HCT116 (cell line): ENCODE data around the gene RADIL. TPM values are rescaled to one million over a fixed set of nuclear protein-coding genes. Genes with fewer than 3 reads are reported as not detected.

Source experiments
- ATAC-seq: fragments of 200-7000 bp; cut with Tn5 transposase; 2 replicates; pipeline ENCODE4 v1.9.1; 2020; ENCODE audit warnings: mild to moderate bottlenecking, moderate library complexity
- BruUV-seq: library from RNA; stranded (reverse); fragments of 400-500 nt; replicated peaks from 2 replicates; lab custom pipeline; 2021; lab: Mats Ljungman, UMichigan
- CTCF ChIA-PET: fragments of 300-600 bp; sonication (Branson Sonifier 250); formaldehyde crosslinking; loops from one replicate; lab custom pipeline; 2021; ENCODE audit warnings: antibody characterized with exemption; lab: Charles Lee
- POLR2A ChIA-PET: fragments of 300-600, 350-600 bp; sonication (Branson Sonifier 250); formaldehyde crosslinking; loops from one replicate; lab custom pipeline; 2021; ENCODE audit warnings: antibody characterized with exemption; lab: Charles Lee
- RAD21 ChIA-PET, 2 experiments: fragments of 300-600 bp; sonication (Branson Sonifier 250); formaldehyde crosslinking; loops; one replicate each; lab custom pipeline; 2023; ENCODE audit warnings: low total read pairs in 2 of 2; ENCODE audit not compliant: uncharacterized antibody in 2 of 2, unreplicated experiment in 2 of 2, low non-redundant PET in 1 of 2; lab: Charles Lee
- DNase-seq: peaks from one replicate; pipeline ENCODE4 v3.0.0-alpha.2; 2010; ENCODE audit warnings: low read depth, low spot score
- H2AFZ ChIP-seq: fragments of 200-600 bp; shearing (Covaris generic), sonication (generic); 2 replicates; pipeline ENCODE4 v1.6.1; 2017; ENCODE audit warnings: low read depth, mixed run types, mixed read lengths, antibody characterized with exemption, low read length; ENCODE audit not compliant: poor library complexity, severe bottlenecking
- H3K27ac ChIP-seq: 2 replicates; pipeline ENCODE4 v1.5.1; 2012; ENCODE audit warnings: low read depth, low read length
- H3K27me3 ChIP-seq: fragments of 200-600 bp; sonication (generic); 2 replicates; pipeline ENCODE4 v1.6.1; 2016; ENCODE audit warnings: mixed run types, low read length, mixed read lengths; ENCODE audit not compliant: insufficient read depth
- H3K36me3 ChIP-seq, 2 experiments: fragments of 200-500 bp in 1 of 2; fragments of 200-600 bp in 1 of 2; sonication (Bioruptor generic) in 1 of 2; sonication (generic) in 1 of 2; 2 replicates each; pipeline versions ENCODE4 v1.5.1 to v1.6.1; 2014 to 2016; ENCODE audit warnings: low read length in 2 of 2, inconsistent platforms in 1 of 2, mixed read lengths in 1 of 2, mixed run types in 1 of 2; ENCODE audit not compliant: insufficient read depth in 2 of 2, control insufficient read depth in 1 of 2
- H3K4me1 ChIP-seq, 2 experiments: fragments of 200-600 bp in 1 of 2; sonication (generic) in 1 of 2; 2 replicates each; pipeline versions ENCODE4 v1.5.1 to v1.6.1; 2012 to 2017; ENCODE audit warnings: low read length in 2 of 2, inconsistent platforms in 1 of 2, mild to moderate bottlenecking in 1 of 2, mixed read lengths in 1 of 2, mixed run types in 1 of 2, moderate library complexity in 1 of 2; ENCODE audit not compliant: insufficient read depth in 2 of 2, control insufficient read depth in 1 of 2
- H3K4me2 ChIP-seq: fragments of 200-600 bp; sonication (generic); 2 replicates; pipeline ENCODE4 v1.6.1; 2017; ENCODE audit warnings: mixed run types, low read length, mixed read lengths
- H3K4me3 ChIP-seq, 2 experiments: fragments of 200-600 bp in 1 of 2; sonication (generic) in 1 of 2; replicated peaks in 1 of 2; 2 replicates each; pipeline ENCODE4 v1.5.1; 2011 to 2016; ENCODE audit warnings: low read length in 2 of 2, control low read depth in 1 of 2, low read depth in 1 of 2, mild to moderate bottlenecking in 1 of 2, mixed read lengths in 1 of 2, mixed run types in 1 of 2
- H3K79me2 ChIP-seq: fragments of 200-600 bp; sonication (generic); 2 replicates; pipeline ENCODE4 v1.6.1; 2017; ENCODE audit warnings: mild to moderate bottlenecking, mixed run types, low read length, moderate library complexity, mixed read lengths; ENCODE audit not compliant: insufficient read depth
- H3K9ac ChIP-seq: fragments of 200-600 bp; sonication (generic); 2 replicates; pipeline ENCODE4 v1.6.1; 2016; ENCODE audit warnings: low read length, mixed read lengths
- H3K9me2 ChIP-seq: fragments of 200-600 bp; sonication (generic), shearing (Covaris generic); 2 replicates; pipeline ENCODE4 v1.6.1; 2017; ENCODE audit warnings: mixed run types, mild to moderate bottlenecking, moderate library complexity; ENCODE audit not compliant: insufficient read depth
- H3K9me3 ChIP-seq, 2 experiments: fragments of 200-500 bp in 1 of 2; fragments of 200-600 bp in 1 of 2; sonication (Bioruptor generic) in 1 of 2; sonication (generic) in 1 of 2; 2 replicates each; pipeline ENCODE4 v1.6.1; 2014 to 2017; ENCODE audit warnings: low read length in 2 of 2, mixed read lengths in 2 of 2, inconsistent platforms in 1 of 2, low read depth in 1 of 2, mild to moderate bottlenecking in 1 of 2, mixed run types in 1 of 2, moderate library complexity in 1 of 2; ENCODE audit not compliant: control insufficient read depth in 1 of 2, insufficient read depth in 1 of 2
- H4K20me1 ChIP-seq: fragments of 200-600 bp; sonication (generic), shearing (Covaris generic); 2 replicates; pipeline ENCODE4 v1.6.1; 2017; ENCODE audit warnings: mixed run types, mild to moderate bottlenecking, moderate library complexity; ENCODE audit not compliant: insufficient read depth
- ATF3 ChIP-seq: IDR thresholded peaks from 2 replicates; pipeline ENCODE4 v1.6.1; 2012
- CBX3 ChIP-seq: IDR thresholded peaks from 2 replicates; pipeline ENCODE4 v1.6.1; 2012; ENCODE audit warnings: low read depth
- EGR1 ChIP-seq: IDR thresholded peaks from 2 replicates; pipeline ENCODE4 v1.6.1; 2012; ENCODE audit warnings: low read depth
- EZH2 ChIP-seq: fragments of 200-600 bp; sonication (generic); IDR thresholded peaks from 2 replicates; pipeline ENCODE4 v1.6.1; 2017; ENCODE audit warnings: antibody characterized with exemption, mixed run types
- FOSL1 ChIP-seq: IDR thresholded peaks from 2 replicates; pipeline ENCODE4 v1.6.1; 2012; ENCODE audit warnings: low read depth
- POLR2A ChIP-seq: IDR thresholded peaks from 2 replicates; pipeline ENCODE4 v1.7.0; 2011; ENCODE audit warnings: borderline replicate concordance; ENCODE audit not compliant: insufficient read depth, insufficient read length; ENCODE audit errors: extremely low read depth
- POLR2AphosphoS5 ChIP-seq: IDR thresholded peaks from 2 replicates; pipeline ENCODE4 v1.6.1; 2011; ENCODE audit warnings: mild to moderate bottlenecking, low read depth, low read length, moderate library complexity
- RAD21 ChIP-seq: IDR thresholded peaks from 2 replicates; pipeline ENCODE4 v1.6.1; 2012; ENCODE audit warnings: low read depth, mild to moderate bottlenecking
- REST ChIP-seq: IDR thresholded peaks from 2 replicates; pipeline ENCODE4 v1.6.1; 2012; ENCODE audit warnings: low read depth
- SIN3A ChIP-seq: IDR thresholded peaks from 2 replicates; pipeline ENCODE4 v1.6.1; 2012; ENCODE audit warnings: low read depth
- SP1 ChIP-seq: IDR thresholded peaks from 2 replicates; pipeline ENCODE4 v1.6.1; 2012; ENCODE audit warnings: low read depth
- TCF7L2 ChIP-seq: IDR thresholded peaks from 2 replicates; pipeline ENCODE4 v1.7.0; 2011; ENCODE audit warnings: borderline replicate concordance, inconsistent platforms; ENCODE audit not compliant: insufficient read depth, insufficient read length; ENCODE audit errors: extremely low read depth
- YY1 ChIP-seq: IDR thresholded peaks from 2 replicates; pipeline ENCODE4 v1.6.1; 2011; ENCODE audit warnings: low read length, low read depth, moderate library complexity, mild to moderate bottlenecking; ENCODE audit not compliant: insufficient replicate concordance; ENCODE audit errors: extremely low read depth
- ZFX ChIP-seq: fragments of 450-650 bp; IDR thresholded peaks from 2 replicates; pipeline ENCODE4 v1.6.1; 2017
- intact Hi-C: fragments of 100-400 bp; cut with micrococcal nuclease; formaldehyde crosslinking; loops from 2 replicates; pipeline ENCODE4 v1.10.0; 2022
- total RNA-seq: library from RNA; stranded (reverse); gene quantifications from one replicate; pipeline ENCODE4 v1.2.1, GENCODE V29; 2021; ENCODE audit not compliant: unreplicated experiment

RADIL gene
- total RNA-seq, 1 experiment from 2014 or later: 5.3 TPM

- CTCF ChIA-PET: no interaction called here
- Histone ChIP-seq H3K4me2 (no peak overlapping the region), H2AFZ (no peak overlapping the region), H3K27ac (no peak overlapping the region), H3K9me2 (no peaks in the 10 kb centered on the region), H3K4me1 (no peaks in the 10 kb centered on the region), H3K4me3 (no peak overlapping the region), H3K9me3 (no peaks in the 10 kb centered on the region), H3K9ac (no peak overlapping the region)
- no TSS peak for BruUV-seq
- intact Hi-C loops: no loop called here
- DNase-seq: no peak
- no peak for TF ChIP-seq POLR2A
- TF ChIP-seq YY1: no peak
- TF ChIP-seq RAD21: no peak
- no peak for TF ChIP-seq EZH2
- no peak for TF ChIP-seq TCF7L2
- no peak for TF ChIP-seq CBX3
- TF ChIP-seq ZFX: no peak
- no peak for TF ChIP-seq REST
- no peak for TF ChIP-seq FOSL1
- TF ChIP-seq EGR1: no peak
- TF ChIP-seq ATF3: no peak
- no peak for TF ChIP-seq POLR2AphosphoS5
- TF ChIP-seq SP1: no peak
- TF ChIP-seq SIN3A: no peak
- TF ChIP-seq, all 23 proteins: peak for 0
- Histone ChIP-seq H4K20me1 (no peaks in the 10 kb centered on the region), H3K79me2 (no peaks in the 10 kb centered on the region), H3K27me3 (no peaks in the 10 kb centered on the region), H3K36me3 (no peaks in the 10 kb centered on the region)
- ChIA-PET RAD21 (no interaction called here), POLR2A (no interaction called here)
- no peak for ATAC-seq
Observed at GRCh38 chr7:4888161-4888560, 4.6 kb upstream of the RADIL start.
